ENCODE data around the gene JAG2. TPM values are rescaled to one million over a fixed set of nuclear protein-coding genes. Genes with fewer than 3 reads are reported as not detected.
"Not testable (repeated sequence)": the region's sequence is repeated elsewhere in the genome, so short reads cannot be mapped to it uniquely, and the experiment has no call there.

Gene JAG2
- total RNA-seq, 3 donors from 2014 or later (not counting 1 experiment from before 2014, with no cell fraction given), result 3.5 to 6.6 (median 6.1) TPM

GRCh38 chr14:105116451-105117256 is 51.9 kb downstream of the JAG2 start:
- TF ChIP-seq CTCF (IDR thresholded peaks at IDR 0.05), result no peak
- H3K4me3 ChIP-seq (ENCODE audit: low read length), result no peak overlapping the region
- Mint-ChIP-seq H3K4me1 (no peaks in the 10 kb centered on the region), H3K9me3 (no peaks in the 10 kb centered on the region), H3K4me3 (no peak overlapping the region), H3K27me3 (ENCODE audit: low read depth in 2 of 2) (peaks cover 2 to 8% of the 10 kb centered on the region in 2 donors), H3K27ac (no peak overlapping the region), H3K36me3 (no peaks in the 10 kb centered on the region)
- ATAC-seq (no peak), DNase-seq (no peak)
- intact Hi-C loops (cut with micrococcal nuclease), result no loop called here
- 90% methylated on average over 12 of the region's 12 CpGs for WGBS (ENCODE audit: insufficient coverage)
- no peak overlapping the region for H3K27ac ChIP-seq (ENCODE audit: low read length)
- H3K36me3 ChIP-seq (ENCODE audit: control insufficient read depth, insufficient read depth, low read length), result no peaks in the 10 kb centered on the region
- no peaks in the 10 kb centered on the region for H3K9me3 ChIP-seq (ENCODE audit: control insufficient read depth, insufficient read depth, low read length)
- H3K27me3 ChIP-seq (ENCODE audit: control insufficient read depth, insufficient read depth, low read length), result no peaks in the 10 kb centered on the region
- no peaks in the 10 kb centered on the region for H3K4me1 ChIP-seq (ENCODE audit: control insufficient read depth, insufficient read depth, low read length)

GRCh38 chr14:105109243-105109642 is 59.3 kb downstream of the JAG2 start:
- H3K9me3 Mint-ChIP-seq; H3K36me3 Mint-ChIP-seq; H3K4me1 Mint-ChIP-seq; H3K4me3 ChIP-seq (ENCODE audit: low read length); intact Hi-C loops (cut with micrococcal nuclease); ATAC-seq; H3K27me3 ChIP-seq (ENCODE audit: control insufficient read depth, insufficient read depth, low read length); H3K9me3 ChIP-seq (ENCODE audit: control insufficient read depth, insufficient read depth, low read length); H3K4me3 Mint-ChIP-seq; H3K27ac Mint-ChIP-seq; H3K4me1 ChIP-seq (ENCODE audit: control insufficient read depth, insufficient read depth, low read length); H3K36me3 ChIP-seq (ENCODE audit: control insufficient read depth, insufficient read depth, low read length); DNase-seq; H3K27ac ChIP-seq (ENCODE audit: low read length): not testable (repeated sequence)
- H3K27me3 Mint-ChIP-seq (ENCODE audit: low read depth in 2 of 2), result peaks cover 18 to 23% of the 10 kb centered on the region in 2 donors
- WGBS (ENCODE audit: insufficient coverage), result 94% methylated on average over 8 of the region's 8 CpGs

- H3K9me3 Mint-ChIP-seq, result peaks cover 0 to 2% of the 10 kb centered on the region in 2 donors
- DNase-seq, result no peak
- no peak overlapping the region for H3K4me3 Mint-ChIP-seq
- WGBS (ENCODE audit: insufficient coverage), result 81% methylated on average over 7 of the region's 7 CpGs
- TF ChIP-seq CTCF (IDR thresholded peaks at IDR 0.05), result no peak
- no peaks in the 10 kb centered on the region for H3K4me1 Mint-ChIP-seq
- Histone ChIP-seq H3K27me3 (ENCODE audit: control insufficient read depth, insufficient read depth, low read length) (no peaks in the 10 kb centered on the region), H3K36me3 (ENCODE audit: control insufficient read depth, insufficient read depth, low read length) (no peaks in the 10 kb centered on the region), H3K4me3 (ENCODE audit: low read length) (no peak overlapping the region), H3K4me1 (ENCODE audit: control insufficient read depth, insufficient read depth, low read length) (no peaks in the 10 kb centered on the region), H3K9me3 (ENCODE audit: control insufficient read depth, insufficient read depth, low read length) (no peaks in the 10 kb centered on the region), H3K27ac (ENCODE audit: low read length) (no peak overlapping the region)
- H3K36me3 Mint-ChIP-seq, result no peaks in the 10 kb centered on the region
- intact Hi-C loops (cut with micrococcal nuclease), result no loop called here
- ATAC-seq, result no peak
- H3K27me3 Mint-ChIP-seq (ENCODE audit: low read depth in 2 of 2), result peaks cover 24 to 31% of the 10 kb centered on the region in 2 donors
- H3K27ac Mint-ChIP-seq, result no peak overlapping the region
Observed at GRCh38 chr14:105108516-105108864, 60.1 kb downstream of the JAG2 start.

GRCh38 chr14:105107781-105108515 is 60.6 kb downstream of the JAG2 start:
- Mint-ChIP-seq H3K4me1 (no peaks in the 10 kb centered on the region), H3K9me3 (peaks cover 0 to 2% of the 10 kb centered on the region in 2 donors), H3K27me3 (ENCODE audit: low read depth in 2 of 2) (peaks cover 26 to 36% of the 10 kb centered on the region in 2 donors), H3K4me3 (no peak overlapping the region), H3K27ac (no peak overlapping the region), H3K36me3 (no peaks in the 10 kb centered on the region)
- no peak for ATAC-seq
- WGBS (ENCODE audit: insufficient coverage), result 77% methylated on average over 8 of the region's 9 CpGs
- no peaks in the 10 kb centered on the region for H3K4me1 ChIP-seq (ENCODE audit: control insufficient read depth, insufficient read depth, low read length)
- H3K27me3 ChIP-seq (ENCODE audit: control insufficient read depth, insufficient read depth, low read length), result no peaks in the 10 kb centered on the region
- no peak for TF ChIP-seq CTCF (IDR thresholded peaks at IDR 0.05)
- intact Hi-C loops (cut with micrococcal nuclease), result no loop called here
- DNase-seq, result no peak
- H3K27ac ChIP-seq (ENCODE audit: low read length), result no peak overlapping the region
- H3K9me3 ChIP-seq (ENCODE audit: control insufficient read depth, insufficient read depth, low read length), result no peaks in the 10 kb centered on the region
- no peaks in the 10 kb centered on the region for H3K36me3 ChIP-seq (ENCODE audit: control insufficient read depth, insufficient read depth, low read length)
- H3K4me3 ChIP-seq (ENCODE audit: low read length), result no peak overlapping the region

Measured in natural killer cell (primary cell).